IMR-90 (cell line): ENCODE results near the gene HRH4. TPM values are rescaled to one million over a fixed set of nuclear protein-coding genes. Genes with fewer than 3 reads are reported as not detected.

Experiments
- ATAC-seq: fragments of 200-7000 bp; cut with Tn5 transposase; 2 replicates; pipeline ENCODE4 v1.9.1; 2020; ENCODE audit warnings: low read depth, mild to moderate bottlenecking, moderate library complexity
- BruUV-seq: library from RNA; stranded (reverse); fragments of 400-500 nt; replicated peaks from 2 replicates; lab custom pipeline; 2021; lab: Mats Ljungman, UMichigan
- CTCF ChIA-PET: fragments of 300-600 bp; formaldehyde crosslinking; extraction: SDS; loops from one replicate; lab custom pipeline; 2021; ENCODE audit warnings: antibody characterized with exemption; lab: Yijun Ruan, JAX
- POLR2A ChIA-PET: fragments of 300-600 bp; sonication (Branson Sonifier 250); formaldehyde crosslinking; loops from one replicate; lab custom pipeline; 2022; ENCODE audit warnings: antibody characterized with exemption; ENCODE audit not compliant: unreplicated experiment; lab: Charles Lee
- DNase-seq: peaks from one replicate; pipeline ENCODE4 v3.0.0; 2013
- H2AFZ ChIP-seq: replicated peaks from 2 replicates; pipeline ENCODE3; 2013; ENCODE audit warnings: low read length, mild to moderate bottlenecking; ENCODE audit not compliant: poor library complexity
- H2AK5ac ChIP-seq: 2 replicates; pipeline ENCODE4 v1.6.1; 2013; ENCODE audit warnings: low read depth, low read length, inconsistent platforms
- H2AK9ac ChIP-seq: replicated peaks from 2 replicates; pipeline ENCODE3; 2013; ENCODE audit warnings: mild to moderate bottlenecking, low read depth, low read length, moderate library complexity; ENCODE audit not compliant: poor library complexity
- H2BK120ac ChIP-seq: 2 replicates; pipeline ENCODE4 v1.6.1; 2013; ENCODE audit warnings: low read depth, low read length, inconsistent platforms
- H2BK15ac ChIP-seq: 3 replicates; pipeline ENCODE4 v1.6.1; 2013; ENCODE audit warnings: low read depth, low read length, inconsistent platforms
- H2BK20ac ChIP-seq: 2 replicates; pipeline ENCODE4 v1.6.1; 2013; ENCODE audit warnings: low read depth, mild to moderate bottlenecking, inconsistent platforms, low read length, moderate library complexity
- H2BK5ac ChIP-seq: 2 replicates; pipeline ENCODE4 v1.6.1; 2013; ENCODE audit warnings: mild to moderate bottlenecking, low read depth, low read length, inconsistent platforms; ENCODE audit not compliant: poor library complexity, severe bottlenecking
- H3K14ac ChIP-seq: replicated peaks from 2 replicates; pipeline ENCODE4 v1.6.1; 2013; ENCODE audit warnings: low read depth, low read length, inconsistent platforms
- H3K18ac ChIP-seq: 2 replicates; pipeline ENCODE4 v1.6.1; 2013; ENCODE audit warnings: low read depth, low read length, control low read depth
- H3K23ac ChIP-seq: 2 replicates; pipeline ENCODE4 v1.6.1; 2013; ENCODE audit warnings: low read depth, low read length, inconsistent platforms
- H3K27ac ChIP-seq: 2 replicates; pipeline ENCODE4 v1.5.1; 2013; ENCODE audit warnings: mild to moderate bottlenecking, control low read depth, low read length; ENCODE audit not compliant: insufficient read depth
- H3K27me3 ChIP-seq: 2 replicates; pipeline ENCODE4 v1.6.1; 2013; ENCODE audit warnings: low read length; ENCODE audit not compliant: control insufficient read depth, insufficient read depth
- H3K36me3 ChIP-seq: 2 replicates; pipeline ENCODE4 v1.6.1; 2013; ENCODE audit warnings: low read length, mixed read lengths; ENCODE audit not compliant: control insufficient read depth, insufficient read depth
- H3K4ac ChIP-seq: 2 replicates; pipeline ENCODE4 v1.6.1; 2013; ENCODE audit warnings: low read depth, low read length, inconsistent platforms
- H3K4me1 ChIP-seq: 2 replicates; pipeline ENCODE4 v1.6.1; 2013; ENCODE audit warnings: low read length, mixed read lengths; ENCODE audit not compliant: control insufficient read depth, insufficient read depth
- H3K4me2 ChIP-seq: 2 replicates; pipeline ENCODE4 v1.6.1; 2013; ENCODE audit warnings: low read depth, mild to moderate bottlenecking, control low read depth, low read length, moderate library complexity
- H3K4me3 ChIP-seq: 2 replicates; pipeline ENCODE4 v1.5.1; 2013; ENCODE audit warnings: low read depth, mild to moderate bottlenecking, control low read depth, low read length, moderate library complexity; ENCODE audit not compliant: insufficient read depth
- H3K56ac ChIP-seq: 2 replicates; pipeline ENCODE4 v1.6.1; 2013; ENCODE audit warnings: low read length, inconsistent platforms; ENCODE audit not compliant: insufficient read depth; ENCODE audit errors: extremely low read depth
- H3K79me1 ChIP-seq, 2 experiments: 2 replicates each; pipeline ENCODE4 v1.6.1; 2013; ENCODE audit warnings: low read length in 2 of 2, inconsistent platforms in 1 of 2, low read depth in 1 of 2
- H3K9ac ChIP-seq: 2 replicates; pipeline ENCODE4 v1.6.1; 2013; ENCODE audit warnings: low read depth, low read length, control low read depth
- H3K9me1 ChIP-seq: 2 replicates; pipeline ENCODE4 v1.6.1; 2013; ENCODE audit warnings: low read length, inconsistent platforms; ENCODE audit not compliant: insufficient read depth
- H3K9me3 ChIP-seq: 2 replicates; pipeline ENCODE4 v1.6.1; 2013; ENCODE audit warnings: low read length; ENCODE audit not compliant: control insufficient read depth, insufficient read depth
- H4K20me1 ChIP-seq: 2 replicates; pipeline ENCODE4 v1.6.1; 2013; ENCODE audit warnings: low read length, inconsistent platforms; ENCODE audit not compliant: insufficient read depth
- H4K5ac ChIP-seq: 2 replicates; pipeline ENCODE4 v1.6.1; 2013; ENCODE audit warnings: mild to moderate bottlenecking, low read depth, low read length, control low read depth
- H4K8ac ChIP-seq, 2 experiments: 2 replicates each; pipeline ENCODE4 v1.6.1; 2013; ENCODE audit warnings: low read depth in 2 of 2, low read length in 2 of 2, control low read depth in 1 of 2, inconsistent platforms in 1 of 2
- H4K91ac ChIP-seq: 2 replicates; pipeline ENCODE4 v1.6.1; 2013; ENCODE audit warnings: low read depth, low read length, inconsistent platforms; ENCODE audit not compliant: insufficient read depth
- CEBPB ChIP-seq: IDR thresholded peaks from 2 replicates; pipeline ENCODE4 v1.6.1; 2012; ENCODE audit warnings: low read depth, low read length, improper control_type of control experiment
- CTCF ChIP-seq: conservative IDR thresholded peaks from 2 replicates; pipeline ENCODE4 v1.5.1; 2012; ENCODE audit warnings: mild to moderate bottlenecking, low read depth, low read length, improper control_type of control experiment
- FOS ChIP-seq: fragments of 150-350 bp; IDR thresholded peaks from 2 replicates; pipeline ENCODE4 v1.6.1; 2016; ENCODE audit warnings: low read depth, low read length
- POLR2A ChIP-seq: IDR thresholded peaks from 2 replicates; pipeline ENCODE4 v1.6.1; 2012; ENCODE audit warnings: mild to moderate bottlenecking, low read depth, low read length
- RAD21 ChIP-seq: IDR thresholded peaks from 2 replicates; pipeline ENCODE4 v1.6.1; 2012; ENCODE audit warnings: low read length, improper control_type of control experiment
- WGBS, 2 experiments: methylation state at CpG; one replicate each; pipeline versions ENCODE4 v1.1.5 to v1.1.7; 2013; ENCODE audit warnings: missing lambda C conversion rate in 2 of 2; ENCODE audit not compliant: insufficient read length in 1 of 2; ENCODE audit errors: extremely low coverage in 2 of 2; 5-methylcytosine and 5-hydroxymethylcytosine counted together
- dilution Hi-C: fragments of 300-500 bp; cut with HindIII; formaldehyde crosslinking; loops from one replicate; pipeline ENCODE4 v1.14.3; 2018; ENCODE audit warnings: low sequenced_read_pairs; ENCODE audit not compliant: unreplicated experiment
- in situ Hi-C: fragments of 300-500 bp; cut with MboI; formaldehyde crosslinking; loops from 3 replicates; pipeline ENCODE4 v1.14.3; 2019; ENCODE audit warnings: low sequenced_read_pairs, inconsistent platforms, mixed read lengths
- intact Hi-C: fragments of 100-400 bp; cut with micrococcal nuclease; formaldehyde crosslinking; loops from 2 replicates; pipeline ENCODE4 v1.10.0; 2022
- polyA plus RNA-seq, 3 experiments: library from polyadenylated mRNA; depleted of rRNA; stranded (reverse); fragments of >200 nt; gene quantifications; 2 replicates each; pipeline ENCODE4 v1.2.3, GENCODE V29; 2012; ENCODE audit warnings: low replicate concordance in 1 of 3
- total RNA-seq: library from RNA; depleted of rRNA; stranded (reverse); fragments of >200 nt; gene quantifications from 2 replicates; pipeline ENCODE4 v1.2.3, GENCODE V29; 2012

The HRH4 gene
- total and polyA plus RNA-seq, 2 of the 4 experiments (the other 2 are of a cell fraction): not detected

DNA sequence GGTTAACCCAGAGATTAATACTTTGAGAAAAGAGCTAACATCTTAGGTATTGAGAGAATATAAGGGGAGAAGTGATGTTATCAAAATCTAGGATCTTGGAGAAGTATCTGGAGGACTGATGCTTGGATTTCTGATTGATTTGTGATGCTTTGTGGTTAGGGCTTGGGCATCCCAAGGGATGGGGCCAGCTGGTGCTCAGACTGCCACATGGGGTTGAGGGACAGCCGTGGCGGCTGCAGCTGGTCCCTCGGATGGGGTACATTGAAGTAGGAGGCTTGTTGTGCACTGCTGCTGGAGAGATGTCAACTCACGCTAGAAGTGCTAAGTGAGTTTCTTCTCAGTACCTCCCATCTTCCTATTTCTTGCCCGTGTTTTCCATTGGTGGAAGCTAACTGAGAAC is 22.4 kb downstream of the HRH4 start:
- no peak overlapping the region for H2BK15ac ChIP-seq
- BruUV-seq: no TSS peak
- H3K56ac ChIP-seq: no peak overlapping the region
- no peak overlapping the region for H3K4me3 ChIP-seq
- H3K23ac ChIP-seq: no peak overlapping the region
- no CpG with 5 or more reads among the region's 5 CpGs for WGBS, 2 experiments
- no peaks in the 10 kb centered on the region for H3K9me3 ChIP-seq
- H3K4me2 ChIP-seq: no peak overlapping the region
- in situ Hi-C loops (no loop called here), intact Hi-C loops (no loop called here), dilution Hi-C loops (no loop called here)
- no peaks in the 10 kb centered on the region for H4K20me1 ChIP-seq
- no peak overlapping the region for H3K18ac ChIP-seq
- H2AK9ac ChIP-seq: no peak overlapping the region
- H3K14ac ChIP-seq: no peak overlapping the region
- no peak overlapping the region for H3K9ac ChIP-seq
- H2BK120ac ChIP-seq: no peak overlapping the region
- H4K5ac ChIP-seq: no peak overlapping the region
- H3K27me3 ChIP-seq: peaks cover 20% of the 10 kb centered on the region
- no peak overlapping the region for H2BK20ac ChIP-seq
- H4K91ac ChIP-seq: no peak overlapping the region
- DNase-seq (no peak), ATAC-seq (no peak)
- no peak overlapping the region for H4K8ac ChIP-seq
- H3K9me1 ChIP-seq: no peaks in the 10 kb centered on the region
- no peak overlapping the region for H2BK5ac ChIP-seq
- TF ChIP-seq POLR2A: no peak
- TF ChIP-seq RAD21: no peak
- TF ChIP-seq CEBPB: no peak
- no peak for TF ChIP-seq CTCF
- no peak for TF ChIP-seq FOS
- POLR2A ChIA-PET: no interaction called here
- H3K36me3 ChIP-seq: no peaks in the 10 kb centered on the region
- CTCF ChIA-PET: no interaction called here
- no peaks in the 10 kb centered on the region for H3K4me1 ChIP-seq
- H2AK5ac ChIP-seq: no peak overlapping the region
- H3K4ac ChIP-seq: no peak overlapping the region
- H2AFZ ChIP-seq: no peak overlapping the region
- H3K79me1 ChIP-seq: no peaks in the 10 kb centered on the region
- no peak overlapping the region for H3K27ac ChIP-seq
